Adipocyte (in vitro differentiated cells): ENCODE data around the gene BLCAP.
A peak's percentile ranks its signal among the peaks of the same experiment; 100 is the strongest.
"Not testable (repeated sequence)": the region's sequence is repeated elsewhere in the genome, so short reads cannot be mapped to it uniquely, and the experiment has no call there.

Experiments
- DNase-seq: peaks from one replicate; pipeline ENCODE4 v3.0.0-alpha.2; 2015; ENCODE audit warnings: low read depth
- H3K27me3 ChIP-seq: replicated peaks from 2 replicates; pipeline ENCODE4 v1.7.0; 2013; ENCODE audit warnings: mild to moderate bottlenecking, low read length, moderate library complexity; ENCODE audit not compliant: control insufficient read depth, insufficient read depth
- H3K36me3 ChIP-seq: 2 replicates; pipeline ENCODE4 v1.7.0; 2013; ENCODE audit warnings: low read length, mild to moderate bottlenecking, moderate library complexity; ENCODE audit not compliant: control insufficient read depth, insufficient read depth, severe bottlenecking
- H3K4me1 ChIP-seq: 2 replicates; pipeline ENCODE4 v1.7.0; 2013; ENCODE audit warnings: mild to moderate bottlenecking, low read length, moderate library complexity; ENCODE audit not compliant: control insufficient read depth, insufficient read depth
- H3K4me3 ChIP-seq: 2 replicates; pipeline ENCODE4 v1.7.0; 2013; ENCODE audit warnings: mild to moderate bottlenecking, low read length, moderate library complexity
- H3K9ac ChIP-seq: 2 replicates; pipeline ENCODE4 v1.7.0; 2013; ENCODE audit warnings: mild to moderate bottlenecking, low read length, moderate library complexity
- H3K9me3 ChIP-seq: 2 replicates; pipeline ENCODE4 v1.7.0; 2013; ENCODE audit warnings: mild to moderate bottlenecking, low read length, moderate library complexity; ENCODE audit not compliant: control insufficient read depth

Gene BLCAP

GRCh38 chr20:37554721-37555298 lies 27.1 kb upstream of the BLCAP start:
- not testable (repeated sequence) for H3K4me3 ChIP-seq, H3K36me3 ChIP-seq, H3K9me3 ChIP-seq, DNase-seq, H3K9ac ChIP-seq, H3K4me1 ChIP-seq
- peaks cover 10% of the 10 kb centered on the region for H3K27me3 ChIP-seq

- H3K36me3 ChIP-seq, result no peaks in the 10 kb centered on the region
- H3K9me3 ChIP-seq, result no peaks in the 10 kb centered on the region
- no peak overlapping the region for H3K4me3 ChIP-seq
- no peak overlapping the region for H3K9ac ChIP-seq
- DNase-seq, result no peak
- H3K4me1 ChIP-seq, result peaks cover 6% of the 10 kb centered on the region
- peaks cover 3% of the 10 kb centered on the region for H3K27me3 ChIP-seq
Observed at GRCh38 chr20:37552415-37552814, 24.7 kb upstream of the BLCAP start.

GRCh38 chr20:37551660-37552059 lies 24.0 kb upstream of the BLCAP start:
- not testable (repeated sequence) for H3K36me3 ChIP-seq, H3K27me3 ChIP-seq, H3K4me3 ChIP-seq, H3K9ac ChIP-seq, H3K4me1 ChIP-seq, H3K9me3 ChIP-seq, DNase-seq

GRCh38 chr20:37550101-37550920 lies 22.6 kb upstream of the BLCAP start:
- not testable (repeated sequence) for H3K36me3 ChIP-seq, H3K27me3 ChIP-seq, DNase-seq, H3K4me1 ChIP-seq, H3K9ac ChIP-seq, H3K9me3 ChIP-seq, H3K4me3 ChIP-seq

DNA sequence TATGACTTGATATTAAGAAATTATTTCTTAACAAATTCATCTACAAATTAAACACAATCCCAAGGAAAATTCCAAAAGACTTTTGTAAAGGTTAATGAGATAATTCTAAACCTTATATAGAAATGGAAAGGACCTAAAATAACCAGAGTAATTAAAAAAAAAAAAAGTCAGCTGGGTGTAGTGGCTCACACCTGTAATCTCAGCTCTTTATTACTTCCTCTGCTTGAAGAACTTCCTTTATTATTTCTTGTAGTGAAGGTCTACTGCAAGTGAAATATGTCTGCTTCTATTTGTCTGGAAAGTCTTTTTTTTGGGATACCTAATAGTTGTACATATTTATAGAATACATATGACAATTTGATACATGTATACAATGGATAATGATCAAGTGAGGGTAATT lies 20.2 kb upstream of the BLCAP start:
- Histone ChIP-seq H3K9me3 (no peaks in the 10 kb centered on the region), H3K9ac (no peak overlapping the region), H3K4me1 (peaks cover 5% of the 10 kb centered on the region), H3K4me3 (no peak overlapping the region), H3K27me3 (peaks cover 12% of the 10 kb centered on the region), H3K36me3 (no peaks in the 10 kb centered on the region)
- DNase-seq, result no peak

GRCh38 chr20:37545516-37545915 lies 17.8 kb upstream of the BLCAP start:
- Histone ChIP-seq H3K27me3 (peaks cover 12% of the 10 kb centered on the region), H3K36me3 (no peaks in the 10 kb centered on the region), H3K4me1 (no peaks in the 10 kb centered on the region), H3K9ac (no peak overlapping the region), H3K9me3 (no peaks in the 10 kb centered on the region), H3K4me3 (no peak overlapping the region)
- DNase-seq, result no peak

GRCh38 chr20:37544386-37544785 lies 16.7 kb upstream of the BLCAP start:
- peaks cover 12% of the 10 kb centered on the region for H3K27me3 ChIP-seq
- no peak for DNase-seq
- no peak overlapping the region for H3K9ac ChIP-seq
- no peak overlapping the region for H3K4me3 ChIP-seq
- H3K36me3 ChIP-seq, result no peaks in the 10 kb centered on the region
- H3K9me3 ChIP-seq, result no peaks in the 10 kb centered on the region
- H3K4me1 ChIP-seq, result no peaks in the 10 kb centered on the region

GRCh38 chr20:37543828-37544227 lies 16.2 kb upstream of the BLCAP start:
- no peaks in the 10 kb centered on the region for H3K9me3 ChIP-seq
- H3K9ac ChIP-seq, result no peak overlapping the region
- peak; percentile 85 for DNase-seq
- H3K36me3 ChIP-seq, result no peaks in the 10 kb centered on the region
- no peaks in the 10 kb centered on the region for H3K4me1 ChIP-seq
- peaks cover 14% of the 10 kb centered on the region for H3K27me3 ChIP-seq
- no peak overlapping the region for H3K4me3 ChIP-seq

DNA sequence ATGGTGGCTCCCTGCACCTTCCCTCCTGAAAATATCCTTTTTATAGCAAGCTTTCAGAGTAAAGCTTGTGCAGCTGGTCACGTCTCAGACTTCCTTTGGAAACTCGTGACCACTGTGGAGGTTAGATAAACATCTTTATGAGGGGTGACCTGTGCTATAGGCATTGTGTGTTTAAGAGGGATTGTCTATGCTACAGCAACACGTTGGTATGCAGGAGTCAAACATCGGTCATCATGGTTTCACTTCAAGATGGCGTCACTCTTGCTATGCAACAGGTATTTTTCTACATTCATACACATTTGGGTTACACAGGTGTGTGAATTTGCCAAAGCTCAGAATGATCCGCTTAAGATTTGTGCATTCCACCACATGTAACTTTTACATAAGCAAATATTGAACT lies 14.6 kb upstream of the BLCAP start:
- Histone ChIP-seq H3K9ac (no peak overlapping the region), H3K4me1 (no peaks in the 10 kb centered on the region), H3K27me3 (peaks cover 18% of the 10 kb centered on the region), H3K9me3 (no peaks in the 10 kb centered on the region), H3K4me3 (no peak overlapping the region), H3K36me3 (no peaks in the 10 kb centered on the region)
- DNase-seq, result no peak

GRCh38 chr20:37541326-37541725 lies 13.7 kb upstream of the BLCAP start:
- Histone ChIP-seq H3K9ac (no peak overlapping the region), H3K4me1 (no peaks in the 10 kb centered on the region), H3K27me3 (peaks cover 21% of the 10 kb centered on the region), H3K36me3 (no peaks in the 10 kb centered on the region), H3K4me3 (no peak overlapping the region), H3K9me3 (no peaks in the 10 kb centered on the region)
- DNase-seq, result no peak

GRCh38 chr20:37540838-37541237 lies 13.2 kb upstream of the BLCAP start:
- not testable (repeated sequence) for H3K4me3 ChIP-seq, DNase-seq, H3K9ac ChIP-seq, H3K36me3 ChIP-seq, H3K9me3 ChIP-seq, H3K4me1 ChIP-seq
- H3K27me3 ChIP-seq, result peaks cover 21% of the 10 kb centered on the region
